Prostate gland (tissue), 2 donors: ENCODE results near the gene CDK11A. TPM values are rescaled to one million over a fixed set of nuclear protein-coding genes. Genes with fewer than 3 reads are reported as not detected.
"Not testable (repeated sequence)": the region's sequence is repeated elsewhere in the genome, so short reads cannot be mapped to it uniquely, and the experiment has no call there.

Experiments
- DNase-seq: peaks from one replicate; pipeline ENCODE4 v3.0.0-alpha.2; 2019; ENCODE audit warnings: low spot score
- H3K27ac ChIP-seq, 2 donors: fragments of 200-600 bp; sonication (generic); 2 replicates each; pipeline ENCODE4 v1.5.1; 2017 to 2019
- H3K27me3 ChIP-seq: fragments of 200-600 bp; sonication (generic); replicated peaks from 2 replicates; pipeline ENCODE4 v1.5.1; 2019; ENCODE audit not compliant: insufficient read depth
- H3K36me3 ChIP-seq, 2 donors: fragments of 200-600 bp; sonication (generic); 1 replicate in 1 of 2; 2 replicates in 1 of 2; pipeline versions ENCODE4 v1.5.1 to v1.8.1; 2017 to 2019
- H3K4me1 ChIP-seq: fragments of 200-600 bp; sonication (generic); replicated peaks from 2 replicates; pipeline ENCODE4 v1.5.1; 2019
- H3K4me3 ChIP-seq, 2 donors: fragments of 200-600 bp; sonication (generic); 2 replicates each; pipeline ENCODE4 v1.5.1; 2017 to 2019
- H3K9me3 ChIP-seq: fragments of 200-600 bp; sonication (generic); 2 replicates; pipeline ENCODE4 v1.5.1; 2017
- CTCF ChIP-seq, 4 experiments: fragments of 200-600 bp in 2 of 4; fragments of 450-650 bp in 2 of 4; sonication (generic) in 2 of 4; IDR thresholded peaks; 1 replicate in 3 of 4; 2 replicates in 1 of 4; pipeline ENCODE4 v1.5.1; 2016 to 2019; ENCODE audit warnings: antibody characterized with exemption in 4 of 4, mild to moderate bottlenecking in 2 of 4, moderate library complexity in 2 of 4
- POLR2A ChIP-seq: fragments of 450-650 bp; IDR thresholded peaks from one replicate; pipeline ENCODE4 v1.6.1; 2016; ENCODE audit warnings: antibody characterized with exemption, mild to moderate bottlenecking
- POLR2AphosphoS5 ChIP-seq: sonication (generic); formaldehyde crosslinking; IDR thresholded peaks from one replicate; pipeline ENCODE4 v1.6.1; 2017; ENCODE audit warnings: antibody characterized with exemption
- WGBS: methylation state at CpG from one replicate; pipeline ENCODE4 v1.1.5; 2018; 5-methylcytosine and 5-hydroxymethylcytosine counted together
- intact Hi-C: fragments of 100-400 bp; cut with DNase I; formaldehyde crosslinking; loops from one replicate; pipeline ENCODE4 v1.14.2; 2022
- total RNA-seq, 2 donors: library from RNA; depleted of rRNA; stranded (reverse); fragments of >200 nt; gene quantifications; one replicate each; pipeline ENCODE4 v1.1.0, GENCODE V29; 2016

Gene CDK11A
- total RNA-seq, 2 donors from 2014 or later = 31.1 to 47.4 TPM

GRCh38 chr1:1732381-1732780 lies 8.2 kb upstream of the CDK11A start:
- intact Hi-C loops = no loop called here
- WGBS = 88% methylated on average over 17 of the region's 17 CpGs
- H3K27ac ChIP-seq = no peak overlapping the region
- no peaks in the 10 kb centered on the region for H3K9me3 ChIP-seq
- no peak for DNase-seq
- H3K27me3 ChIP-seq = no peaks in the 10 kb centered on the region
- H3K4me3 ChIP-seq = no peak overlapping the region
- H3K36me3 ChIP-seq = peaks cover 0 to 3% of the 10 kb centered on the region in 2 donors
- TF ChIP-seq POLR2A = no peak
- no peak for TF ChIP-seq POLR2AphosphoS5
- no peak for TF ChIP-seq CTCF (IDR thresholded peaks at IDR 0.05)
- H3K4me1 ChIP-seq = no peaks in the 10 kb centered on the region

- WGBS = 93% methylated on average over 17 of the region's 17 CpGs
- intact Hi-C loops = no loop called here
- DNase-seq = no peak
Measured at GRCh38 chr1:1730870-1731269, 6.7 kb upstream of the CDK11A start.

GRCh38 chr1:1730230-1730629 lies 6.1 kb upstream of the CDK11A start:
- H3K4me1 ChIP-seq, H3K27me3 ChIP-seq, H3K9me3 ChIP-seq, H3K36me3 ChIP-seq, intact Hi-C loops, H3K4me3 ChIP-seq, DNase-seq, H3K27ac ChIP-seq: not testable (repeated sequence)
- 94% methylated on average over 7 of the region's 13 CpGs for WGBS

More at GRCh38 chr1:1730870-1731269, 6.7 kb upstream of the CDK11A start:
- Histone ChIP-seq H3K9me3 (no peaks in the 10 kb centered on the region), H3K36me3 (peaks cover 0 to 3% of the 10 kb centered on the region in 2 donors), H3K4me1 (no peaks in the 10 kb centered on the region), H3K27me3 (no peaks in the 10 kb centered on the region), H3K4me3 (no peak overlapping the region), H3K27ac (no peak overlapping the region)
- TF ChIP-seq POLR2A (no peak), POLR2AphosphoS5 (no peak), CTCF (IDR thresholded peaks at IDR 0.05) (no peak)

- 96% methylated on average over 12 of the region's 18 CpGs for WGBS
- H3K27ac ChIP-seq, H3K27me3 ChIP-seq, intact Hi-C loops, H3K36me3 ChIP-seq, H3K4me1 ChIP-seq, DNase-seq, H3K4me3 ChIP-seq, H3K9me3 ChIP-seq: not testable (repeated sequence)
Measured at GRCh38 chr1:1729116-1729816, 5.1 kb upstream of the CDK11A start.

GRCh38 chr1:1728308-1729005 lies 4.3 kb upstream of the CDK11A start:
- H3K4me3 ChIP-seq, intact Hi-C loops, H3K27ac ChIP-seq, H3K36me3 ChIP-seq, DNase-seq, H3K27me3 ChIP-seq, H3K9me3 ChIP-seq, H3K4me1 ChIP-seq: not testable (repeated sequence)
- 64% methylated on average over 10 of the region's 14 CpGs for WGBS

GRCh38 chr1:1727131-1727651 lies 3.0 kb upstream of the CDK11A start:
- H3K4me1 ChIP-seq, DNase-seq, intact Hi-C loops, H3K36me3 ChIP-seq, H3K27ac ChIP-seq, H3K9me3 ChIP-seq, H3K4me3 ChIP-seq, H3K27me3 ChIP-seq: not testable (repeated sequence)
- 75% methylated on average over 11 of the region's 12 CpGs for WGBS

GRCh38 chr1:1726088-1726487 lies 1.9 kb upstream of the CDK11A start:
- H3K27ac ChIP-seq, H3K4me3 ChIP-seq, intact Hi-C loops, H3K9me3 ChIP-seq, DNase-seq, H3K4me1 ChIP-seq, H3K36me3 ChIP-seq, H3K27me3 ChIP-seq: not testable (repeated sequence)
- WGBS = 95% methylated on average over 17 of the region's 17 CpGs
